Measurements from ENCODE around the gene NXF1. TPM values are rescaled to one million over a fixed set of nuclear protein-coding genes. Genes with fewer than 3 reads are reported as not detected.
"Not testable (repeated sequence)": the region's sequence is repeated elsewhere in the genome, so short reads cannot be mapped to it uniquely, and the experiment has no call there.

Gene NXF1
- total RNA-seq, 1 donor from 2014 or later, result 86.6 TPM

DNA sequence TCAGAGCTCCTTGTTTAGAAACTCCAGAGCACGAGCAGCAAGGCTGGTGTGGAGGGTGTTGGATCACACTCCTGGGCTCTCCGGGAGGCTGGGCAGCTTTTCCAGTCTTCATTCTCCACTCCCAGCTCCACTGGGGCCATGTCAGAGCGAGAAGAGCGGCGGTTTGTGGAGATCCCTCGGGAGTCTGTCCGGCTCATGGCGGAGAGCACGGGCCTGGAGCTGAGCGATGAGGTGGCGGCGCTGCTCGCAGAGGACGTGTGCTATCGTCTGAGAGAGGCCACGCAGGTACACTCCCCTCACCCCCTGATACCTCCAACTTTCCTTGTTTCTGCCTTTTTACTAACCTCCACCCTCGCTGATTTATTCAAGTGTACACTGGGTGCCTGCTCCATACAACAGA lies 29.6 kb downstream of the NXF1 start:
- Mint-ChIP-seq H3K4me3 (no peak overlapping the region), H3K4me1 (peaks cover 15% of the 10 kb centered on the region), H3K27ac (ENCODE audit: unreplicated experiment) (no peak overlapping the region), H3K27me3 (ENCODE audit: low read depth) (no peaks in the 10 kb centered on the region), H3K36me3 (ENCODE audit: low read depth) (peaks cover 16% of the 10 kb centered on the region), H3K9me3 (no peaks in the 10 kb centered on the region)
- DNase-seq (ENCODE audit: low read depth, low spot score), result no peak
- TF ChIP-seq CTCF (conservative IDR thresholded peaks at IDR 0.05), result no peak

- TF ChIP-seq CTCF (conservative IDR thresholded peaks at IDR 0.05), result no peak
- peaks cover 16% of the 10 kb centered on the region for H3K36me3 Mint-ChIP-seq (ENCODE audit: low read depth)
- H3K27ac Mint-ChIP-seq (ENCODE audit: unreplicated experiment), result no peak overlapping the region
- no peaks in the 10 kb centered on the region for H3K27me3 Mint-ChIP-seq (ENCODE audit: low read depth)
- H3K4me1 Mint-ChIP-seq, result peaks cover 27% of the 10 kb centered on the region
- peak overlapping the region; percentile 59 for H3K4me3 Mint-ChIP-seq
- DNase-seq (ENCODE audit: low read depth, low spot score), result no peak
- H3K9me3 Mint-ChIP-seq, result no peaks in the 10 kb centered on the region
Observed at GRCh38 chr11:62774407-62774806, 30.8 kb downstream of the NXF1 start.

DNA sequence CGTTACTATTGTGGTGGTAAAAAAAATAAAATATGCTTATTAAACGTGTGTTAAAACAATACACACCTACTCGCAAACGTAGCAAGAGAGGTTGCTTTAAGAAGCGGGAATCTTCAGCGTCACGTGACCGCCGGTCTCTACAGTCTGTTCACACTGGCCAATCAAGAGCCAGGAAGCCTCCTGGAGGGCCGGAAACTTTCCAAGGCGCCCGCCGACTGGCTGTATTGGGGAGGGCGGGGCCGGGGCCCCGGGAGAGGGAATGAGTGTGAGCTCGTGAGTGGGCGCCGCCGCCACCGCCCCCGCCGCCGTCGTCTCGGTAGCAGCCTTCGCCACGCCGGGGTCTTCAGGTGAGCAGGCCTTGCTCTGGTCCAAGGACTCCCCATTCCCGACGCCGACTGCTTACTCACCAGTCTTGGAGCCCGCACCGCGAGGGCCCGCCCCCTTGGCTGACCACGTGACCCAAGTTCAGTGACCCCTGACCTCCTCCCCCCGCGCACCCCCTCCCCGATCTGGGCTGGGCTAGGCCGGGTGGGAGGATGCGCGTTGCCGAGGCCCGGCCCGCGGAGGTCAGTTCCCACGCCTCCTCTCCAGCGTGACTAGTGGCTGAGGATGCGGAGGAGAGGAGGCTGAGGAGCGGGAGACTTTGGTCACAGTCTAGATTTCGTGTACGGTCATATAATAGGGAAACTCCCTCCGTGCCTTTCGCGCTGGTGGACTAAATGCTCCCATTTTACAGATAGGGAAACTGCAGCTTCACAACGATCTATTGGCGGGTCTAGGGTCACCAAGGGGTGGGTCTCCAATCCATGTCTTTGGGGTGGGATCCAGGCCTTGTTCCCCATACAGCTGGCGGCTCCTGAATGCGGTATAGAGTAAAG lies 33.9 kb downstream of the NXF1 start, which contains the start of gene TAF6L:
TSS of gene TAF6L (plus strand) at position 253 of the 878 bp plus-strand sequence. CDS start 4,388 bp downstream, outside the sequence.
- peak; percentile 91 for DNase-seq (ENCODE audit: low read depth, low spot score)
- TF ChIP-seq CTCF (conservative IDR thresholded peaks at IDR 0.05), result no peak
- Mint-ChIP-seq H3K36me3 (ENCODE audit: low read depth) (peaks cover 3% of the 10 kb centered on the region), H3K27ac (ENCODE audit: unreplicated experiment) (peak within 1 kb of the TSS; percentile 96), H3K9me3 (no peaks in the 10 kb centered on the region), H3K27me3 (ENCODE audit: low read depth) (no peaks in the 10 kb centered on the region), H3K4me3 (peak within 1 kb of the TSS; percentile 93), H3K4me1 (peaks cover 28% of the 10 kb centered on the region)

GRCh38 chr11:62770778-62771143 lies 34.5 kb downstream of the NXF1 start:
- TF ChIP-seq CTCF (conservative IDR thresholded peaks at IDR 0.05), result no peak
- DNase-seq (ENCODE audit: low read depth, low spot score), result peak; percentile 29
- peak overlapping the region; percentile 93 for H3K4me3 Mint-ChIP-seq
- no peaks in the 10 kb centered on the region for H3K27me3 Mint-ChIP-seq (ENCODE audit: low read depth)
- no peaks in the 10 kb centered on the region for H3K9me3 Mint-ChIP-seq
- peaks cover 6% of the 10 kb centered on the region for H3K36me3 Mint-ChIP-seq (ENCODE audit: low read depth)
- H3K4me1 Mint-ChIP-seq, result peaks cover 28% of the 10 kb centered on the region
- peak overlapping the region; percentile 96 for H3K27ac Mint-ChIP-seq (ENCODE audit: unreplicated experiment)

DNA sequence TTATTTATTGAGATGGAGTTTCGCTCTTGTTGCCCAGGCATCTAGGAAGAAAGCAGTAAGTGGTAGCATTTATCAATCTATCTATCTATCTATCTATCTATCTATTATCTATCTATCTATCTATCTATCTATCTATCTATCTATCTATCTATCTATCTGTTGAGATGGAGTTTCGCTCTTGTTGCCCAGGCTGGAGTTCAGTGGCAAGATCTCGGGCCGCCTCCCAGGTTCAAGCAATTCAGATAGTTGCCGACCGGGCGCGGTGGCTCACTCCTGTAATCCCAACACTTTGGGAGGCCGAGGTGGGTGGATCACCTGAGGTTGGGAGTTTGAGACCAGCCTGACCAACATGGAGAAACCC lies 44.4 kb downstream of the NXF1 start:
- not testable (repeated sequence) for H3K36me3 Mint-ChIP-seq (ENCODE audit: low read depth); H3K27me3 Mint-ChIP-seq (ENCODE audit: low read depth); H3K9me3 Mint-ChIP-seq; DNase-seq (ENCODE audit: low read depth, low spot score)
- peak overlapping the region; percentile 99 for H3K4me3 Mint-ChIP-seq
- peaks cover 26% of the 10 kb centered on the region for H3K4me1 Mint-ChIP-seq
- peak overlapping the region; percentile 67 for H3K27ac Mint-ChIP-seq (ENCODE audit: unreplicated experiment)

All from neural crest cell (in vitro differentiated cells).